Measurements from ENCODE around the gene ENOX2.
"Not testable (repeated sequence)": the region's sequence is repeated elsewhere in the genome, so short reads cannot be mapped to it uniquely, and the experiment has no call there.

Gene ENOX2

DNA sequence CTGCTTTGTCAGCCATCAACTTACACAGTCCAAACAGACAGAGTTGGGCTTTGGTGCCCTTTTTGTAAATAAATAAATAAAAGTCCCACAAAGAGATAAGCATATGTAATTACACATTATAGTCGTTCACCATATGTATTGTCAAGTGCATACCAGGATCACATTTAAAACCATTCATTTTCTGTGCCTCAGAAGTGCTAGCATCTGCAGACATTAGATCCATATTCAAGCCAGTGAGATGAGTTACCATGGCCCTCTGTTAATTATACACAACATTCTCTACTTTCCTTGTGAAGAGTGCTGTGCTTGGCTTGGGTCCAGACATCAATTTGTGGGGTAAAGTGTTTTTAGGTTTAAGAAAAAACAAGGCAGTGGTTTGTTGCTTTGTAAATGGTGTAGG lies 76.8 kb downstream of the ENOX2 start:
- no peaks in the 10 kb centered on the region for H3K27me3 Mint-ChIP-seq
- no peak for DNase-seq
- H3K9me3 Mint-ChIP-seq = no peaks in the 10 kb centered on the region
- H3K4me3 Mint-ChIP-seq = no peak overlapping the region
- peaks cover 1% of the 10 kb centered on the region for H3K36me3 Mint-ChIP-seq (ENCODE audit: low read depth)
- H3K27ac Mint-ChIP-seq = no peak overlapping the region
- H3K4me1 Mint-ChIP-seq = peaks cover 5% of the 10 kb centered on the region
- ATAC-seq = no peak

- no peaks in the 10 kb centered on the region for H3K27me3 Mint-ChIP-seq
- H3K36me3 Mint-ChIP-seq (ENCODE audit: low read depth) = peaks cover 2% of the 10 kb centered on the region
- no peak for DNase-seq
- H3K27ac Mint-ChIP-seq = no peak overlapping the region
- no peaks in the 10 kb centered on the region for H3K9me3 Mint-ChIP-seq
- no peak for ATAC-seq
- H3K4me1 Mint-ChIP-seq = peaks cover 4% of the 10 kb centered on the region
- no peak overlapping the region for H3K4me3 Mint-ChIP-seq
Measured at GRCh38 chrX:130825525-130825924, 77.5 kb downstream of the ENOX2 start.

DNA sequence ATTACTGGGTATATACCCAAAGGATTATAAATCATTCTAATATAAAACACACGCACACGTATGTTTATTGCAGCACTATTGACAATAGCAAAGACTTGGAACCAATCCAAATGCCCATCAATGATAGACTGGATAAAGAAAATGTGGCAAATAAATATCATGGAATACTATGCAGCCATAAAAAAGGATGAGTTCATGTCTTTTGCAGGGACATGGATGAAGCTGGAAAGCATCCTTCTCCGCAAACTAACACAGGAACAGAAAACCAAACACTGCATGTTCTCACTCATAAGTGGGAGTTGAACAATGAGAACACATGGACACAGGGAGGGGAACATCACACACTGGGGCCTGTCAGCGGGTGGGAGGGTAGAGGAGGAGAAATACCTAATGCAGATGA lies 83.6 kb downstream of the ENOX2 start:
- DNase-seq; H3K27ac Mint-ChIP-seq; H3K27me3 Mint-ChIP-seq; H3K4me3 Mint-ChIP-seq; H3K4me1 Mint-ChIP-seq; H3K9me3 Mint-ChIP-seq; H3K36me3 Mint-ChIP-seq (ENCODE audit: low read depth); ATAC-seq: not testable (repeated sequence)

GRCh38 chrX:130813932-130814331 lies 89.1 kb downstream of the ENOX2 start:
- not testable (repeated sequence) for H3K27ac Mint-ChIP-seq; ATAC-seq; H3K36me3 Mint-ChIP-seq (ENCODE audit: low read depth); H3K27me3 Mint-ChIP-seq; H3K4me3 Mint-ChIP-seq; DNase-seq; H3K4me1 Mint-ChIP-seq; H3K9me3 Mint-ChIP-seq

DNA sequence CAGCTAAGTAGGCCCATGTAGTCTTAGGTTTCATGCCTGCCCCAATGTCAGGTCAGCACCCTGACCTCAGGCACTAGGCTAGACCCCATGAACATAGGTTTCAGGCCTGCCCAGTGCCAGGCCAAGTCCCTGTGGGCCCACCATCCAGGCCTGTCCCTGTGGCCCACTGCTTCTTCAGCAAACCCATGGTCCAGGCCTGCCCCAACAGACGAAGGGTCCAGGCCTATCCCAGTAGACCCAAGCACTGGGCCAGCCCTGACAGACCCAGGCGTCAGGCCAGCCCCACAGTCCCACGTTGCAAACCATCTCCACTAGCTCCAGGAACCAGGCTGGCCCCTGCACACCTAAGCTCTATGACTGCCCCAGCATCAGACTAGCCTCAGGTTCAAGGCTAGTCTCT lies 92.4 kb downstream of the ENOX2 start:
- ATAC-seq = no peak
- no peak overlapping the region for H3K27ac Mint-ChIP-seq
- no peak for DNase-seq
- no peaks in the 10 kb centered on the region for H3K27me3 Mint-ChIP-seq
- no peaks in the 10 kb centered on the region for H3K9me3 Mint-ChIP-seq
- peaks cover 5% of the 10 kb centered on the region for H3K36me3 Mint-ChIP-seq (ENCODE audit: low read depth)
- no peak overlapping the region for H3K4me3 Mint-ChIP-seq
- H3K4me1 Mint-ChIP-seq = no peaks in the 10 kb centered on the region

- H3K4me3 Mint-ChIP-seq = no peak overlapping the region
- ATAC-seq (no peak), DNase-seq (no peak)
- H3K36me3 Mint-ChIP-seq (ENCODE audit: low read depth) = no peaks in the 10 kb centered on the region
- H3K27me3 Mint-ChIP-seq = no peaks in the 10 kb centered on the region
- no peaks in the 10 kb centered on the region for H3K9me3 Mint-ChIP-seq
- no peaks in the 10 kb centered on the region for H3K4me1 Mint-ChIP-seq
- H3K27ac Mint-ChIP-seq = no peak overlapping the region
Measured at GRCh38 chrX:130805903-130806302, 97.1 kb downstream of the ENOX2 start.

DNA sequence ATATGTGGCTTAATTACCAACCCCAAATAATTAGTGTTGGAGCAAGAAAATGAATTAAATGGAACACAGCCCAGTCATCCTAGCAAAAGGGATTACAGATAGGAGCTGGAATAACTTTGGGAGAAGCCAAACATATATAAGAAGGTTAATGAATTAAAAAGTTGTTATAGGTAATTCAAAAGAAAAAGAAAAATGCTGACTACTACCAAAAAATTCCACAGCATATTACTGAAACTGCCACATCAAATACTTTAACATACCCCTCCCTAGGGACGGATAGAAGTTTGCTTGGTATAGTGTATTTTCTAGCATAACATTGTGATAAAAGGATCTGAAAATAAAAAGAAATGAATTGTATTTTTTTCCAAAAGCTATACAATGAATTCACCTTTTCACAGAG lies 99.5 kb downstream of the ENOX2 start:
- DNase-seq (no peak), ATAC-seq (no peak)
- H3K27me3 Mint-ChIP-seq = no peaks in the 10 kb centered on the region
- no peaks in the 10 kb centered on the region for H3K9me3 Mint-ChIP-seq
- no peaks in the 10 kb centered on the region for H3K4me1 Mint-ChIP-seq
- no peak overlapping the region for H3K27ac Mint-ChIP-seq
- no peak overlapping the region for H3K4me3 Mint-ChIP-seq
- no peaks in the 10 kb centered on the region for H3K36me3 Mint-ChIP-seq (ENCODE audit: low read depth)

DNA sequence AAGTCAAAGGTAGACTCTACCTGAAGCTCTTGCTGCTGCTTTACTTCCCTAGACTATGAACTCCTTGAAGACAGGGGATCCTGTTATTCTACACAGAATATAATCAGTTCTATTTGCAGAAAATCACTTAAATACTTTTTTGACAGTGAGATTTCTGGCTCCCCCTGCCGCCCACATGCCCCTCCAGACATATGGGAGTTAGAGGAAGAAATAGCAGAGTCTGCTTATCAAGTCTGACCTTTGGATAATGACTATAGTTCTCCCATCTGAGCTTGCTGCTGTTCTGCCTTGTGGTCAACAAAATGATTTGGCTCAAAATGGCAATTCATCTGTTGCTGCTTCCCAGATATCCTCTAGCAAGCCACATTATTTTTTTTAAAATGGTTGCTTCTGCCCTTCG lies 101.1 kb downstream of the ENOX2 start:
- H3K27ac Mint-ChIP-seq = no peak overlapping the region
- DNase-seq (no peak), ATAC-seq (no peak)
- no peak overlapping the region for H3K4me3 Mint-ChIP-seq
- no peaks in the 10 kb centered on the region for H3K9me3 Mint-ChIP-seq
- no peaks in the 10 kb centered on the region for H3K36me3 Mint-ChIP-seq (ENCODE audit: low read depth)
- no peaks in the 10 kb centered on the region for H3K4me1 Mint-ChIP-seq
- H3K27me3 Mint-ChIP-seq = no peaks in the 10 kb centered on the region

- no peaks in the 10 kb centered on the region for H3K4me1 Mint-ChIP-seq
- no peaks in the 10 kb centered on the region for H3K9me3 Mint-ChIP-seq
- no peak overlapping the region for H3K4me3 Mint-ChIP-seq
- ATAC-seq (no peak), DNase-seq (no peak)
- no peaks in the 10 kb centered on the region for H3K27me3 Mint-ChIP-seq
- no peak overlapping the region for H3K27ac Mint-ChIP-seq
- no peaks in the 10 kb centered on the region for H3K36me3 Mint-ChIP-seq (ENCODE audit: low read depth)
Measured at GRCh38 chrX:130799393-130799792, 103.6 kb downstream of the ENOX2 start.

GRCh38 chrX:130793975-130794374 lies 109.0 kb downstream of the ENOX2 start:
- Mint-ChIP-seq H3K9me3 (no peaks in the 10 kb centered on the region), H3K4me3 (no peak overlapping the region), H3K27ac (no peak overlapping the region), H3K36me3 (ENCODE audit: low read depth) (peaks cover 5% of the 10 kb centered on the region), H3K27me3 (no peaks in the 10 kb centered on the region), H3K4me1 (no peaks in the 10 kb centered on the region)
- DNase-seq (no peak), ATAC-seq (no peak)

- H3K27me3 Mint-ChIP-seq; DNase-seq; H3K9me3 Mint-ChIP-seq; H3K27ac Mint-ChIP-seq; H3K36me3 Mint-ChIP-seq (ENCODE audit: low read depth); H3K4me3 Mint-ChIP-seq; ATAC-seq; H3K4me1 Mint-ChIP-seq: not testable (repeated sequence)
Measured at GRCh38 chrX:130791870-130792269, 111.1 kb downstream of the ENOX2 start.

GRCh38 chrX:130789793-130790192 lies 113.2 kb downstream of the ENOX2 start:
- no peak overlapping the region for H3K4me3 Mint-ChIP-seq
- no peak for ATAC-seq
- no peaks in the 10 kb centered on the region for H3K9me3 Mint-ChIP-seq
- no peaks in the 10 kb centered on the region for H3K4me1 Mint-ChIP-seq
- no peaks in the 10 kb centered on the region for H3K27me3 Mint-ChIP-seq
- H3K27ac Mint-ChIP-seq = no peak overlapping the region
- H3K36me3 Mint-ChIP-seq (ENCODE audit: low read depth) = peaks cover 5% of the 10 kb centered on the region
- DNase-seq = no peak

DNA sequence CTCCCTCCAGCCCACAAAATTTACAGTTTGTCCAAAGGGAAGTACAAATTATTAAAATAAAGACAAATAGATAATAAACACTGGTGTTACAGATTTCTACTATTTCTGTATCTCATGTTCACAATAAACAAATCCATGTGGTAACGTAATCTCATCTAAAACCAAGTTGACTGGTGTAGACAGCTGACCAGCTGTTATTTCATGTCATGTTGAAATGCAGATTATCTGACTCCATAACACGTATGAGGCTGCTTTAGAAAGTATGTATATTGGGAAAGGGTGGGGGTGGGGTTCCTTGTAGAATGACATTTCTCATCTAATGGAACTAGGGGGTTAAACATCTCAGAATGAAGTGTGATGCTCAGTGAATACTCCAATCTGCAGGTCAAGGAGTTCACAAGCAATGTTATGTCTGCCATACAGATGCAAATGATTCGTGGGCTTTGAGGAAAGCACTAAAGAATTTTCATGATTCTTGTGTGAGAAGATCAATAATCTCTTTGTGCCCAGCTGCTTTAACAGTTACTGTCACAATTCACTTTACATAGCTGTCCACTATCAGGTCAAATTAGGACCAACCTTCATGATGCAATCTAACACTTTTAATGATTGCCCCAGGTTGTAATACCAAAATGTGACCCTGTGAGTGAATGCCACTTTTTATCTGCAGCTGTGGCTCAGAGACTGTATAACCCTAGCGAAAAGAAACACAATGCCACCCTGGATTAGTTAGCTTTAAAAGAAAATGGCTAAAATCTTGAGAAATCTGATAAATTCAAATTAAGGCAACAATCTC lies 114.0 kb downstream of the ENOX2 start:
- Mint-ChIP-seq H3K4me3 (no peak overlapping the region), H3K4me1 (no peaks in the 10 kb centered on the region), H3K9me3 (no peaks in the 10 kb centered on the region), H3K27me3 (no peaks in the 10 kb centered on the region), H3K27ac (no peak overlapping the region), H3K36me3 (ENCODE audit: low read depth) (peaks cover 5% of the 10 kb centered on the region)
- DNase-seq (no peak), ATAC-seq (no peak)

DNA sequence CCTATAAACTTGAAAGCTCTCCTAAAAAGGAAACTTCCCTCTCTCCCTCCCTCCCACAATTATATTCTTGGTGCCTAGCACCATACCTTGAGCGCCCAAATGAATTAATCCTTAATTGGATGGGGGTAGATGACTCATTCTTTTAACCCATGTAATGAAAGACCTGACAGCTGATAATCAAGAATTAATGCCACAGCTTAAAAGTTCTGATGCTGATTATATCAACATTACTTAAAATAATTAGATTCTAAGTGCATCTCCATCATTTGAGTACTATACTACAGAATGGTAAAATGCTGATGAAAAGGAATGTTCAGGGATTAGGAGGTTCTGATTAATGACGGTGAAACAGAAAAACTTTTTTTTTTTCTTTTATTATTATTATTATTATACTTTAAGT lies 117.0 kb downstream of the ENOX2 start:
- H3K27me3 Mint-ChIP-seq = no peaks in the 10 kb centered on the region
- no peak overlapping the region for H3K27ac Mint-ChIP-seq
- peaks cover 2% of the 10 kb centered on the region for H3K36me3 Mint-ChIP-seq (ENCODE audit: low read depth)
- no peak overlapping the region for H3K4me3 Mint-ChIP-seq
- ATAC-seq (no peak), DNase-seq (no peak)
- H3K9me3 Mint-ChIP-seq = no peaks in the 10 kb centered on the region
- no peaks in the 10 kb centered on the region for H3K4me1 Mint-ChIP-seq

DNA sequence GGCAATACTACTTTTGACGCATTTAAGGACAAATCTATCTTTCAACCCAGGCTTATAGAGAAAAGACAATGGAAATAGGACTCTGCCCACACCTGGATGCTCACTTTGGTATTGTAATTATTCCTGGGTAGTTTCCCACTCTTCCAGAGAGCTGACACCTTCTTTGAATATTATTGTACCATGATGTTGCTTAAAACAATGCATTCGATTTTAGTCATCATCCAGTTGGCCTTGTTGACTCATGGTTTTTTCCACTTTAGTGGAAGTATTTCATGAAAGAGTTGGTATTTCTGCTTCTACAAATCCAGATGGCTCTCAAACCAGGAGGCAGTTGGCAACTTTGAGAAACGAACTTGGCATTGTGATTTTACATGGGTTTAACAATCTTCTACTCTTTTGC lies 124.2 kb downstream of the ENOX2 start:
- no peak for DNase-seq

GRCh38 chrX:130775849-130776248 lies 127.2 kb downstream of the ENOX2 start:
- no peak for DNase-seq
- ATAC-seq = no peak
- Mint-ChIP-seq H3K27ac (no peak overlapping the region), H3K4me3 (no peak overlapping the region), H3K36me3 (ENCODE audit: low read depth) (peaks cover 1% of the 10 kb centered on the region), H3K4me1 (peaks cover 9% of the 10 kb centered on the region), H3K9me3 (no peaks in the 10 kb centered on the region), H3K27me3 (no peaks in the 10 kb centered on the region)

More for the DNA sequence above, 124.2 kb downstream of the ENOX2 start:
- Mint-ChIP-seq H3K9me3 (no peaks in the 10 kb centered on the region), H3K27me3 (no peaks in the 10 kb centered on the region), H3K4me3 (no peak overlapping the region), H3K36me3 (ENCODE audit: low read depth) (peaks cover 3% of the 10 kb centered on the region), H3K4me1 (peaks cover 5% of the 10 kb centered on the region), H3K27ac (no peak overlapping the region)
- ATAC-seq = no peak

All from activated naive CD8-positive, alpha-beta T cell treated with anti-CD3 and anti-CD28 coated beads, Interleukin-2, amount 50 U/mL, for 24 hours (primary cell).